GM19351 (cell line): ENCODE data around the gene TLE1.
A peak's percentile ranks its signal among the peaks of the same experiment; 100 is the strongest.
"Not testable (repeated sequence)": the region's sequence is repeated elsewhere in the genome, so short reads cannot be mapped to it uniquely, and the experiment has no call there.

Source experiments
- ATAC-seq: cut with Tn5 transposase; IDR thresholded peaks from one replicate; pipeline ENCODE4 v1.9.1; 2021; ENCODE audit warnings: mild to moderate bottlenecking, moderate library complexity; ENCODE audit not compliant: unreplicated experiment

TLE1 gene

GRCh38 chr9:81689343-81690175 is at the start of gene TLE1:
Gene TLE1, minus strand, starts transcription at chr9:81689547. Its CDS starts 1,307 bp downstream, at chr9:81688240.
- ATAC-seq, result peak; percentile 76

DNA sequence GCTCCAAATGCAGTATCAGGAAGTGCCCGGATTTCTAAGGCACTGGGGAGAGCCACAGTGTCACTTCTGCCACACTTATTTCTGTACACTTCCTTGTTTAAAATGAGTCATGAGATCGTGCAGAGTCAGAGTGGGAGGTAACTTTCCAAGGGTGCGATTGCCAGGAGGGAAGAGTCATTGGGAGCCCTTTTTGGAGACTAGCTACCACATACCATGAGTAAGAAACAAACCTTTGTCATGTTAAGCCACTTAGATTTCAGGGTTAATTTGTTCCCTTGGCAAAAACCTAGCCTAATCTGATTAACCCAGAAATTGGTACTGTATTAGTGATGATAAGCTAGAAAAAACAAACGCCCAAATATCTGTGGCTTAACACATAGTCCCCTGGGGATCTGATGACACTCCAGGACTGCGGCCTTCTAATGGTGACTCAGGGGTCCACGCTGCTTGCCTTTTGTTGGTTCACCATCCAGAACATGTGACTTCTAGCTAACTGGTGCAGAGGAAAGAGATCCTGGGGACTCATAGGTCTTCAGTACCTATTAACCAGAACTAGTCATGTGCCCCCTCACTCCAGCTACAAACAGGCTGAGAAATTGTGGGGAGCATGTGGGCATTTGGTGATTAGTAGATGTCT is 48.6 kb upstream of the TLE1 start:
- ATAC-seq, result peak; percentile 70

DNA sequence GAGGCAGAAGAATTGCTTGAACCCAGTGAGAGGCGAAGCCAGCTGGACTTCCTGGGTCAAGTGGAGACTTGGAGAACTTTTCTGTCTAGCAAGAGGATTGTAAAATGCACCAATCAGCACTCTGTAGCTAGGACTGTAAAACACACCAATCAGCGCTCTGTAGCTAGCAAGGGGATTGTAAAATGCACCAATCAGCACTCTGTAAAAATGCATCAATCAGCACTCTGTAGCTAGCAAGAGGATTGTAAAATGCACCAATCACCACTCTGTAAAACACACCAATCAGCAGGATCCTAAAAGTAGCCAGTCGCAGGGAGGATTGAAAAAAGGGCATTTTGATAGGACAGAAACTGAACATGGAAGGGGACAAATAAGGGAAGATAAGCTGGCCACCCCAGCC is 41.2 kb upstream of the TLE1 start:
- ATAC-seq, result not testable (repeated sequence)

GRCh38 chr9:81729135-81729534 is 39.8 kb upstream of the TLE1 start:
- ATAC-seq, result peak; percentile 70

GRCh38 chr9:81724242-81724889 is 35.0 kb upstream of the TLE1 start:
- no peak for ATAC-seq

DNA sequence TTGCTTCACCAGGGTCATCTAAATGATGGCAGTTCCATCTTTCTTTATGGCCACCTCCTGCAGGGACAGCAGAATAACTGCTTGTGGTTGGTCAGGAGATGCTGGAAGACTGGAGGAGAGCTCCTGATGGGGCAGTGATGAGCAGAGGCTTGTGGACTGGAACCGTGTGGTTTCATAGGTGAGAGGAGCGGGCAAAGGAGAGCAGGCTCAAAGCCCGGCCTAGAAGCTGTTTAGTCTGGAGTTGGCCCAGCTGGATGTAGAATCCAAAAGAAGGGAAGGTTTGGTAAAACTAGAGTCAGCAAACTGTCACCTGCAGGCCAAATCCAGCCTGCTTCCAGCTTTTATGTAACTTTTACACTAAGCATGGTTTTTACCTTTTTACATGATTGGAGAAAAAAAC is 32.9 kb upstream of the TLE1 start:
- ATAC-seq, result no peak

GRCh38 chr9:81720450-81721086 is 31.2 kb upstream of the TLE1 start:
- no peak for ATAC-seq

- ATAC-seq, result no peak
Observed at GRCh38 chr9:81719972-81720371, 30.6 kb upstream of the TLE1 start.

GRCh38 chr9:81718244-81718643 is 28.9 kb upstream of the TLE1 start:
- ATAC-seq, result peak; percentile 70

- ATAC-seq, result no peak
Observed at GRCh38 chr9:81717747-81718077, 28.4 kb upstream of the TLE1 start.

GRCh38 chr9:81717061-81717746 is 27.9 kb upstream of the TLE1 start:
- ATAC-seq, result no peak

DNA sequence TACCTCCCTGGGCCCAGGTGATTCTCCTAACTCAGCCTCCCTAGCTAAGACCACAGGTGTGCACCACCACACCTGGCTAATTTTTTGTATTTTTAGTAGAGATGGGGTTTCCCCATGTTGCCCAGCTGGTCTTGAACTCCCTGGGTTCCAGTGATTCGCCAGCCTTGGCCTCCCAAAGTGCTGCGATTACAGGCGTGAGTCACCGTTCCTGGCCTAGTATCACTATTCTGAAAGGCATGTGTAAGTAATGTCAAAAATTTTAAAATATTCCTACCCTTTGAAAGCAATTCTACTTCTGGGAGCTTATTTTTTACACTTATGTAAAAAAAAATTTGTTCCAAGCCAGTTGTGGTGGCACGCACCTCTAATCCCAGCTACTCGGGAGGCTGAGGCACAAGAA is 27.1 kb upstream of the TLE1 start:
- no peak for ATAC-seq

DNA sequence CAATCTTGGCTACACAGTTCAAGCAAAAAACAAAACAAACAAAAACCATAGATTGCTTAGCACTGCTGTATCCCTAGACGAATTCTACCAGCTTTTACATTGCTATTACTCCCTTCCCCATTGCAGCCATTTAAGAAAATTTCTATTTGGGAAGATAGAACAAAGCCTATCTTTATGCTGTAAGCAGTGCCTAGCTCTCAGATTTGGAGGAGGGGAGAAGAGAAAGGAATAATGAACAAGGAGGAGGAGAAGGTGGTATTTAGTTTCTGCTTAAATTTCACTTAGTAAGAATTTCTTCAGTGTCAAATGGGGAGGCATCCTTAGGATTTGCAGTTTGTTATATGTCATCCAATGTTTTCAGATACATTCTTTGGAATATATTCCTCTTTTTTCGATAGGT is 16.2 kb upstream of the TLE1 start:
- ATAC-seq, result no peak

GRCh38 chr9:81694541-81694940 is 5.2 kb upstream of the TLE1 start:
- ATAC-seq, result no peak

DNA sequence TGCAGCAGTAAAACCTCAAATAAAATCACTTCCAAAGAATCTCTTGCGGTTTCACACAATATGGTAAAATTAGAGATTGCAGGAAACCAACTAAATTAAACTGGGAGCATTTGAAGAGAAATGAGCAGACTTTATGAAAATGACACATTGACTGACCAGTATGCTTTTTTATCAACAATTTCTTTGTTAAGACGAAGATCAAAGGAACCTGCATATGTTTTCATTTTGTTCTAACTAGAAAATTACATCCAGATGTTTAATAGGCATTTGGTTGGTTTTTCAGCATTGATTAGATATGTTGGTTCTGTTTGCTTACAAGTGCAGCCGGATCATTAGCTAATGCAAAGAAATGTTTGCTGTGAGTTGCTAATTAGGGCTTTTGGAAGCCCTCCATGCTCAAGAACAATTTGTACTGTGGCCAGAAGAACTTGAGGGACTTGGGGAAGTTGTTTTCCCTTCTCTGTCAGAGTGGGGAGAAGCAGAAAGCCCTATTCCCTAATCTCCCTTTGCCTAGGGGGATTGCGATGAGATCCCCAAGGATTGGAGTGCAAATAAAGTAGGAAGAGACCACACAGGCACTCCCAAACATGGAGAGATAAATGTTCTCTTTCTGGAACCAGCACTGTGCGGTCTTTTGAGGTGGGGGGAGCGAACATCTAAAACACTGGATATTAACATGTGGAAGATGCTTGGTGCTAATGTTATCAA is 4.5 kb upstream of the TLE1 start:
- no peak for ATAC-seq

DNA sequence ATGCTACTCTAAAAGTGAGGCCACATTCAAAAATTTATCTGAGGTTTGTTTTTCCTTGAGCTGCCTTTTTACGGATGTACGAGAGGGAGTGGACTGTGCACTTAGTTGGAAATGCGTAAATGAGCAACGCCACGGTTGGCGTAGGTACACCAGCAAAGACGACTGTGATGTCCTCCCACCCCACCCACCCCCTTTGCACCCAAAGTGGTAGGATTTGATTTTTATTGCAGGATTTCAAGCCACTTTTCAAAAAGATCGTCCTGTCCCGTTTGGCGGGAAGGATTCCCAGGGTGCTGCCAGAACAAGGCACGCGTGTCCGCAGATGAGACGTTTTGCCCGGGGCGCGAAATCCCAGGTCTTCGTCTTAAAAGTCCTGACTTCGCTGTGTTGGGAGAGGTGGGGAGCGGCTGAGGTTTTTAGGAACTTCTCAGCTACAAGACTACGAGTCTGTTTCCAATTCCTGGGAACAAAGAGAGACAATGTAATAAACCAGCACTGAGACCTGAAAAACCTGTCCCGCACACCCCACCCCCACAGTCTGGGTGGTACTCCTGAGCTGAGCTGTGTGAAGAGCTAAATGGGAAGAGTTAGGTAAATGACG is 1.0 kb upstream of the TLE1 start:
- no peak for ATAC-seq

- peak; percentile 12 for ATAC-seq
Observed at GRCh38 chr9:81689093-81689342, 329 bp downstream of the TLE1 start.

- peak; percentile 10 for ATAC-seq
Observed at GRCh38 chr9:81688262-81689092, 870 bp downstream of the TLE1 start.

DNA sequence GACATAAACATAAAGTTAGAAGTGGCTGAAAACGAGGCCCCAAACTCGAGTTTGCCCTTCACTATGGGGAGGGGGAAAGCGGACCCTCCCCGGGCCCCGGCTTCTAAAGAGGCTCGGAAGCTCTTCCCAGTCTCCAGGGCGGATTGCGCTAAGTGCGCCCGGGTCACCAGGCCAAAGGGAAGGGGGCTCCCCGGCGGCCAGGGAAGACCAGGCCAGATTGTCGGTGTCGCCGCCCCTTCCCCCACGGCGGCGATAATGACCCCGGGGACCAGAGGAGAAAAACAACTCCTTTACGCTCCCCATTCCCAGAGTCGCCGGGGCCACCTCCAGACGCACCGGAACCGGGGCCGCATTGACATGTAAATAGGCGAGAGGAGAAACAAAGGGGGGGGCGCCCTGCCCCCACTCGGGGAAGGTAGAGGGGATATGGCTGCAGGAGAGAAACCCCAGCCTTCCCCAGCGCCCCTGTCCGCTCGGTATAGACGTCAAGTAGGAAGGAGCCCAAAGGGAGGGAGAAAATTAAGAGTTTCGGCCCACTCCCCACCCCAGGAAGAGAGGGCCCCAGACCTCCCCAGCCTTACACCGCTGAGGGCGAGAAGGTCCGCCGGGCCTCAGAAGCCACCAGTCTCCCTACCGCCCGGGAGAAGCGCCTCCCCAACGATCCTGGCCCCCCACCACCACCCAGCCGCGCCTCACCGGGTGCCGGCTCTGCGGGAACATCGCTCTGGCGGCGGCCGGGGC is 1.7 kb downstream of the TLE1 start:
- ATAC-seq, result no peak
